SK-N-MC (cell line): ENCODE measurements around the gene OMA1.

Experiments used
- DNase-seq: peaks from one replicate; pipeline ENCODE4 v3.0.0-alpha.2; 2011; ENCODE audit warnings: low read depth, low spot score
- H3K27ac ChIP-seq: fragments of 200-600 bp; sonication (generic); 2 replicates; pipeline ENCODE4 v1.5.1; 2016; ENCODE audit warnings: mixed run types
- H3K36me3 ChIP-seq: fragments of 200-600 bp; sonication (generic); 2 replicates; pipeline ENCODE4 v1.6.1; 2017; ENCODE audit warnings: antibody characterized with exemption, low read length, mixed read lengths; ENCODE audit not compliant: insufficient read depth
- H3K4me3 ChIP-seq: fragments of 200-600 bp; sonication (generic); 2 replicates; pipeline ENCODE4 v1.5.1; 2016
- H3K9ac ChIP-seq: fragments of 200-600 bp; sonication (generic); 2 replicates; pipeline ENCODE4 v1.8.0; 2017; ENCODE audit warnings: mixed run types, mixed read lengths; ENCODE audit not compliant: insufficient read length
- H3K9me3 ChIP-seq: fragments of 200-600 bp; sonication (generic); 2 replicates; pipeline ENCODE4 v1.6.1; 2017; ENCODE audit warnings: low read depth, mild to moderate bottlenecking, antibody characterized with exemption, low read length, moderate library complexity, mixed read lengths
- EZH2 ChIP-seq: fragments of 200-600 bp; sonication (generic); IDR thresholded peaks from one replicate; pipeline ENCODE4 v1.6.1; 2017; ENCODE audit warnings: antibody characterized with exemption
- FOXP2 ChIP-seq: optimal IDR thresholded peaks from 2 replicates; pipeline ENCODE3; 2011; ENCODE audit warnings: mild to moderate bottlenecking, moderate library complexity; ENCODE audit not compliant: insufficient read depth; ENCODE audit errors: extremely low read length, control extremely low read depth
- POLR2AphosphoS5 ChIP-seq: IDR thresholded peaks from 2 replicates; pipeline ENCODE4 v1.6.1; 2012; ENCODE audit warnings: mild to moderate bottlenecking, low read depth, low read length, borderline replicate concordance

OMA1 gene

GRCh38 chr1:58576727-58577653 lies 30.5 kb upstream of the OMA1 start, which contains the start of gene TACSTD2:
Gene TACSTD2 (minus strand): TSS chr1:58577252. CDS start chr1:58577156, 96 bp downstream.
- H3K9me3 ChIP-seq: no peaks in the 10 kb centered on the region
- H3K27ac ChIP-seq: no peak within 1 kb of the TSS
- no peak within 1 kb of the TSS for H3K4me3 ChIP-seq
- TF ChIP-seq POLR2AphosphoS5: no peak
- no peak for TF ChIP-seq EZH2
- no peak for TF ChIP-seq FOXP2
- no peak within 1 kb of the TSS for H3K9ac ChIP-seq
- no peak for DNase-seq
- H3K36me3 ChIP-seq: no peaks in the 10 kb centered on the region

DNA sequence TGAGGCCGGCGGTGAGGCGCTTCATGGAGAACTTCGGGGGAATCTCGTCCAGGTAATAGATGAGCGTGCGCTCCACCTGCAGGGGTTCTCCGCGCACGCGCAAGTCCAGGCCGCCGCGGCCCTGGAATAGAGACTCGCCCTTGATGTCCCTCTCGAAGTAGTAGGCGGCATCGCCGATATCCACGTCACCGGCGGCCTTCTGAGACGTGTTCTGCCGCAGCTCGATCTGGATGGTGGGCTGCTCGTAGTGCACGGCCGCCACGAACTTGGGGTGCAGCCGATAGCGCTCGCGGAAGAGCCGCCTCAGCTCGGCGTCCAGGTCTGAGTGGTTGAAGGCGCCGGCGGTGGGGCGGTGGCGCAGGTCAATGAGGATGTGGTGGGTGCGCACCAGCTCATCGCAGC lies 29.8 kb upstream of the OMA1 start:
- no peaks in the 10 kb centered on the region for H3K9me3 ChIP-seq
- no peaks in the 10 kb centered on the region for H3K36me3 ChIP-seq
- no peak for TF ChIP-seq EZH2
- TF ChIP-seq FOXP2: no peak
- TF ChIP-seq POLR2AphosphoS5: no peak
- H3K4me3 ChIP-seq: no peak overlapping the region
- no peak overlapping the region for H3K9ac ChIP-seq
- no peak for DNase-seq
- H3K27ac ChIP-seq: no peak overlapping the region

DNA sequence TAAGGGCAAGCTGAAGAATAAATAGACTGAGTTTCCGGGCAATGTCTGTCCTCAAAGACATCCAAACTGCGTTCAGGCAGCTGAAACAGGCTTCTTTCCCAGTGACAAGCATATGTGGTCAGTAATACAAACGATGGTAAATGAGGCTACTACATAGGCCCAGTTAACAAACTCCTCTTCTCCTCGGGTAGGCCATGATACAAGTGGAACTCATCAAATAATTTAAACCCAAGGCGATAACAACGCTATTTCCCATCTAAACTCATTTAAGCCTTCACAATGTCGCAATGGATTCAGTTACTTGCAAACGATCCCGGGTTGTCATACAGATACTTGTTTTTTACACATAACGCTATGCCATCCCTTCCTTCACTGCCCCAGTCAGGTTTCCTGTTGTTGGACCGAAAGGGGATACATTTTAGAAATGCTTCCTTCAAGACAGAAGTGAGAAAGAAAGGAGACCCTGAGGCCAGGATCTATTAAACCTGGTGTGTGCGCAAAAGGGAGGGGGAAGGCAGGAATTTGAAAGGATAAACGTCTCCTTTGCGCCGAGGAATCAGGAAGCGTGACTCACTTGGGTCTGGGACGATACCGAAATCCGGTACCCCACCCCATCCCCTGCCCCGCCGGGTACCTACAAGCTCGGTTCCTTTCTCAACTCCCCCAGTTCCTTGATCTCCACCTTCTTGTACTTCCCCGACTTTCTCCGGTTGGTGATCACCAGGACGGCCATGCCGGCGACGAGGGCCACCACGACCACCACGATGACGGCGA lies 29.2 kb upstream of the OMA1 start:
- Histone ChIP-seq H3K9ac (no peak overlapping the region), H3K27ac (no peak overlapping the region), H3K9me3 (no peaks in the 10 kb centered on the region), H3K36me3 (no peaks in the 10 kb centered on the region), H3K4me3 (no peak overlapping the region)
- TF ChIP-seq POLR2AphosphoS5: no peak
- no peak for TF ChIP-seq FOXP2
- TF ChIP-seq EZH2: no peak
- no peak for DNase-seq

DNA sequence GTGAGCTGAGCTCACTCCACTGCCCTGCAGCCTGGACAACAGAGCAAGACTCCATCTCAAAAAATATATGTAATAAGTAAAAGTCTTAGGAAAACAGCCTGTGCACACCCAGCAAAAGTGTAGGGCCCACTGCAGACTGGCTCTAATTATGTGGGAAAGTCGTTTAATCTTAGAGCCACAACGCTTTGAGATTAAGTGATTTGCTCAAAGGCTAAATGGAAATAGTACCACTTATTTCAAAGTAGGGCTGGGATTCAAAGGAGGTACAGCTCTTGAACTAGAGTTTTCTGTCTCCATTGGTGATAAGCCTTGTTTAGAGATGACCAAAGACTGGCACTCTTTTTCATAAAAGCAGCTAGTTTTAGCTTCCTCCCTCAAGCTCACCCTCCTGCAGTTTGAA lies 28.3 kb upstream of the OMA1 start:
- Histone ChIP-seq H3K9ac (no peak overlapping the region), H3K36me3 (no peaks in the 10 kb centered on the region), H3K27ac (no peak overlapping the region), H3K4me3 (no peak overlapping the region), H3K9me3 (no peaks in the 10 kb centered on the region)
- TF ChIP-seq POLR2AphosphoS5 (no peak), FOXP2 (no peak), EZH2 (no peak)
- no peak for DNase-seq

GRCh38 chr1:58573705-58574591 lies 27.4 kb upstream of the OMA1 start:
- Histone ChIP-seq H3K27ac (no peak overlapping the region), H3K9ac (no peak overlapping the region), H3K4me3 (no peak overlapping the region), H3K36me3 (no peaks in the 10 kb centered on the region), H3K9me3 (no peaks in the 10 kb centered on the region)
- no peak for DNase-seq
- TF ChIP-seq FOXP2 (no peak), EZH2 (no peak), POLR2AphosphoS5 (no peak)

GRCh38 chr1:58573138-58573537 lies 26.6 kb upstream of the OMA1 start:
- no peaks in the 10 kb centered on the region for H3K9me3 ChIP-seq
- DNase-seq: no peak
- H3K27ac ChIP-seq: no peak overlapping the region
- H3K9ac ChIP-seq: no peak overlapping the region
- no peak overlapping the region for H3K4me3 ChIP-seq
- no peaks in the 10 kb centered on the region for H3K36me3 ChIP-seq
- TF ChIP-seq FOXP2: no peak
- no peak for TF ChIP-seq POLR2AphosphoS5
- TF ChIP-seq EZH2: no peak

GRCh38 chr1:58572690-58573089 lies 26.2 kb upstream of the OMA1 start:
- Histone ChIP-seq H3K36me3 (no peaks in the 10 kb centered on the region), H3K9ac (no peak overlapping the region), H3K27ac (no peak overlapping the region), H3K4me3 (no peak overlapping the region), H3K9me3 (no peaks in the 10 kb centered on the region)
- DNase-seq: no peak
- TF ChIP-seq POLR2AphosphoS5: no peak
- no peak for TF ChIP-seq FOXP2
- no peak for TF ChIP-seq EZH2
